Activated gamma-delta T cell treated with Interleukin-2 at 50 U/mL for 16 hours (primary cell): ENCODE data around the gene ABHD2.
"Not testable (repeated sequence)": the region's sequence is repeated elsewhere in the genome, so short reads cannot be mapped to it uniquely, and the experiment has no call there.

Experiments
- DNase-seq: peaks from one replicate; pipeline ENCODE4 v3.0.0-alpha.2; 2020

The ABHD2 gene

GRCh38 chr15:89075101-89075640 is 13.1 kb upstream of the ABHD2 start:
- DNase-seq: no peak

DNA sequence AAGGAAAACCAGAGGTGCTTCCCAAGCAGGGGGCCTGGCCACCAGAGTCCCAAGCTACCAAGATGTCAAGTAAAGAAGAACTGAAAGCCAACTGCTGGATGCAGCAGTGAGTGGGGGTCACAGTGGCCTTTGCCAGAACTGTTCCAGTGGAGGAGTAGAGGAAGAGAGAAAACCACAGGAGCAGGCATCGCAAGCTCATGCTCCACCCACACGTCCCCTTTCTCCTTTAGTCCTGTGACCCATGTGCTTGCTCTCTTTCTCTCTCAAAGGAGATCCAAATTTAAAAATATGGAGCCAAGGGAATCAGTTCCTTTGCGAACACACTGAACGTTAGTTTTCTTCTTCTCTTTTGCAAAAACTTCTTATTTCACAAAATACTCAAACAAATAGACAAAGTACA is 12.4 kb upstream of the ABHD2 start:
- no peak for DNase-seq

GRCh38 chr15:89077750-89078149 is 10.5 kb upstream of the ABHD2 start:
- DNase-seq: no peak

DNA sequence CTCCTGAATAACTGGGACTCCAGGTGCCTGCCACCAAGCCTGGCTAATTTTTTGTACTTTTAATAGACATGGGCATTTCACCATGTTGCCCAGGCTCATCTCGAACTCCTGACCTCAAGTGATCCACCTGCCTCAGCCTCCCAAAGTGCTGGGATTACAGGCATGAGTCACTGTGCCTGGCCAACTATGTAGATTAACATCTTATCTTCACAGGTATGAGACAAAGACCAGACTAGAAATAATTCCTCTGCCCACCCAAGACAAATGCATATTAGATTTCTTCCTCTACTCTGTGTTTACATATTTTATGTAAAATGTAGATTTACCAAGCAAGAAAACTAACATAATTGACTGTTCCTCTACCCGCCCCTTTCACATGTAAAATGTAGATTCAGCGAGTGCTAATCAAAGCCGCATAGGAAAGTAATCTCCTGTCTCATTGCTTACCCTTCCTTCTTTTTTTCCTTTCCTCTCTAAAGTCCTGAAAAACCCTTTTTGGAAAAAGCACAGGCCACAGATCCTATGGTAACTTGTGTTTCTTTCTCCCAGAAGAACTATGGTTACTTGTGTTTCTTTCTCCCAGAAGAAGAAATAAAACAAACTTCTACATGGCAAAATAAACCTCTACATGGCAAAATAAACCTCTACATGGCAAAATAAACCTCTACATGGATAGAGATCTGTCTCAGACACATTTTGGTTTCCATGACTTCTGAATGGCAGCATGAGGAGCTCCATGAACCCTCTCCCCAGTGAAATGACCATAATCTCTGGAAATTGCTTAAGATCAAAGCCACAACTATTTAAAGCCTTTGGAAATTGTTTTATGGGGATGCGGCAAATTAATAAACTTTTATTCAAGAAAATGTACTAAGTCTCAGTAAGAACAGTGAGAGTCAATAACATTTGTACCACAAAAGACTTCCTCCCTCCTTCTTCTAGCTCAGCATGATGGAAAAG is 9.1 kb upstream of the ABHD2 start:
- no peak for DNase-seq

GRCh38 chr15:89081878-89082277 is 6.4 kb upstream of the ABHD2 start:
- no peak for DNase-seq

DNA sequence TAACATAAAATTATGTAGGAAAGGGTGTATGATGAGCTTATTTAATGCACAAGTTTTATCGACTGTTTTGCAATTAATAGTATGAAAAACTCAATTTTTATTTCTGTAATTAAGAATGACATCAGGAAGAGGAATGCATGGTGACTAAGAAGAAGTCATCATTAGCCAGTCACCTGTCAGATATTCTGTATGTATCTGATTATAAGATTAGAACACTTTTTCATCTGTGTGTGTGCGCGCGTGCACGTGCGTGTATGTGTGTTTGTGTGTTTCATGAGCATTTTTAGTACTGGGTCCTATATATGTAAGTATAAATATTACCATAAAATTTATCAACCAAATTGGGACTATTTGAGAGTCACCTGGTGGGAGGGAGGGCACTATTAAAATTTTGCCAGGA is 5.0 kb upstream of the ABHD2 start:
- no peak for DNase-seq

- DNase-seq: no peak
Observed at GRCh38 chr15:89085289-89085926, 2.8 kb upstream of the ABHD2 start.

DNA sequence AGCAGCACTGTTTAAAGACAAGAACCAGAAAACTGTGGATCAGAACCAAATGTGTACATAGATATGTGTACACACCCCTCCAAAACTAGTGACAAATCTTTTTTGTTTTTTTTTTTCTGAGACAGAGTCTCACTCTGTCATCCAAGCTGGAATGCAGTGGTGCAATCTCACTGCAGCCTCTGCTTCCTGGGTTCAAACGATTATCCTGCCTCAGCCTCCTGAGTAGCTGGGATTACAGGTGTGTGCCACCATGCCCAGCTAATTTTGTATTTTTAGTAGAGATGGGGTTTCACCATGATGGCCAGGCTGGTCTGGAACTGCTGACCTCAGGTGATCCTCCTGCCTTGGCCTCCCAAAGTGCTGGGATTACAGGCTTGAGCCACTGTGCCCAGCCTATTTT is 2.3 kb upstream of the ABHD2 start:
- DNase-seq: not testable (repeated sequence)

GRCh38 chr15:89086390-89086789 is 1.9 kb upstream of the ABHD2 start:
- not testable (repeated sequence) for DNase-seq

- no peak for DNase-seq
Observed at GRCh38 chr15:89087161-89087829, 961 bp upstream of the ABHD2 start.

DNA sequence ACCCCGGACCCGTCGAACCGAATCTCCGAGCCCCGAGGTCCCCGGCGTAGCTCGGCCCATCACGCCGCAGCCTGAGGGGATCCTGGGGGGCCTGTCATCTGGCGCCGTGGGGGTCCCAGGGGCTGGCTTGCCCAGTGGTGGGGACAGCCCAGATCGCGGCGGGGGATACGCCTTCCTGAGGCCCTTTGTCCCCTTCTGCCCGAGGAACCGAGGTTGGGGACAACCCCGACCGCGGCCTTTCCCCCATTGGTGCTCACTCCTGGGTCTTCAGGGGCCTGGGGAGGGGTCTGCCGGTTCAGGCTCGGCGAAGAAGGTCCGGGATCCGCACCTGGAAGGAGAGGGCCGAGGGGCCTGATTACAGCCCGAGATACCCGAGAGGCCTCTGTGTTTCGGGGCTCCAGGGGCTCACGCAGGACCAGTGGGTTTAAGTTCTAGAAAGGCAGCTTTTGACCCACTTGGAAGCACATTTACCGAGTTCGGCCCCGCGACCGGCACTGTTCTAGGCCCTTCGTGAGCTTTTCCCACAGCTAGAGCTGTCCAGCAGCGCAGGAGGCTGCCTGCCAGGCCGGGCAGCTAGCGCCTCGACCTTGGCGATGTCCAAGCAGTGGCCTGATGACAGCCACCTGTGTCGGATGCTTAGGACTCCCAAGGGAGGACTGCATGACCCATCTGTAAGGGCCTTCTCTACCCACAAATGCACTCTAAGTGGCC is 504 bp downstream of the ABHD2 start:
- peak; percentile 4 for DNase-seq

DNA sequence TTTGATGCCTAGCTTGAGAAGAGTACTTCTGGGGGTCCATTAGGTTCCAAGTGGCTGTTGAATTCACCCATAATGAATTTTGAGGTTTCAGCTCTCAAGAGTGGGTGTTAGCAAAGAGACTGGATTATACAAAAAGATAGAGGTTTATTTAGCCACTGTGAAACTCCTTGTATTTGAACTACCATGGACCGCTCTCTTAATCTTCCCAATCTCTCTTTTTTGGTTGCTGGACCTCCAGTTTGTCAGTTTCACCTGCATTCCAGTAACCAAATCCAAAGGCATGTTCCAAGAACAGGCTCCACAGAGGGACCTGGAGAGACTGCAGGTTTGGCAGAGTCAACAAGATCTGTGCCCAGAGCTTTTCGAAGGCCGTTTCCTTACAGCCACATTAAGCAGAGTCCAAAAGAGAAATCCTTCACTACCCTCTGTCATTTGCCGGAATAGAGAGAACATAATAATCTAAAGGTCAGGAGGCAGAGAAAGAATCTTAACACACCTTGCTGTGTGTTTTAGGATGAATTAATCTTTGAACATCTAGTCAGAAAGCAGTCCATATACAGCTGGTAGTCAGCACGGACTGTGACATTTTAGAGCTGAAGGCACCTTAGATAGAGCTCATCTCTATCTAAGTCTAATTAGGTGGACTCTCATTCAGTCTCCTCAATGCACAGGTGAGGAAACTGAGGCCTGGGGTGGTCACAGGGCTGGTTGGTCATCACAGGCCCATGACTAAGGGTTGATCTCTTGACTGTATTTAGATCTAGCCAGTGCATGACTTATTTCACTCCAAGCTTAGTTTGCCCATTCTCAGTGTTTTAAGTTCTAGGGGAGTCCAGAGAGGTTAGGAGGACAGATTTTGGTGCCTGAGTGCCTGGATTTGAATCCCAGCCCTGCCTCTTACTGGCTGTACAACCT is 1.3 kb downstream of the ABHD2 start:
- DNase-seq: no peak

GRCh38 chr15:89090791-89091626 is 2.8 kb downstream of the ABHD2 start:
- DNase-seq: peak; percentile 24

DNA sequence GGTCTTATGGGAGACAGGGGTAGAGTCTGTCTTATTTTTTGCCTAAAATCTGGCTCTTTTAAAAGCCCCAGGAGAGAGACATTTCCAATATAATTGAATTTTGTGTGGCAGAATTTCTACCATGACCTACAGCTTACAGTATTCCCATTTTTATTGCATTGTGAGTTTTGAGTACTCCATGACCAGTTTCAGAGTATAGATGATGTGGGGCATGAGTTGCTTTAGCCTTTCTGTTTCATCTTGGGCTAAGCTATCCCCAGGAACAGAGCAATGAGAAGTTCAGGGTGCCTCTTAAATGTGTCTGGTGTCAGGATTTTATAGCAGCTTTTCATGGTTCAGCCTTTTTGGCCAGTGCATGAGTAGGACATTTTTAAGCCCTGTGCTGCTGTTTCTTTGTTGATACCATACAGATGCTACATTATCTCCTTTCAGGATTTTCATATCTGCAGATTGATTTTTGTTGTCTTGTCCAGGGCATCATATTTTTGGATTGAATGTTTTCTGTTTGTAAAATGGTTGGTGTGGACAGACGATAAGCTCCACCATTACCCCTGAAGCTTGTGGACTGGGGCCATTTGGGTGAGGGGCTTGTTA is 3.5 kb downstream of the ABHD2 start:
- DNase-seq: no peak

- DNase-seq: no peak
Observed at GRCh38 chr15:89093509-89093908, 5.3 kb downstream of the ABHD2 start.

DNA sequence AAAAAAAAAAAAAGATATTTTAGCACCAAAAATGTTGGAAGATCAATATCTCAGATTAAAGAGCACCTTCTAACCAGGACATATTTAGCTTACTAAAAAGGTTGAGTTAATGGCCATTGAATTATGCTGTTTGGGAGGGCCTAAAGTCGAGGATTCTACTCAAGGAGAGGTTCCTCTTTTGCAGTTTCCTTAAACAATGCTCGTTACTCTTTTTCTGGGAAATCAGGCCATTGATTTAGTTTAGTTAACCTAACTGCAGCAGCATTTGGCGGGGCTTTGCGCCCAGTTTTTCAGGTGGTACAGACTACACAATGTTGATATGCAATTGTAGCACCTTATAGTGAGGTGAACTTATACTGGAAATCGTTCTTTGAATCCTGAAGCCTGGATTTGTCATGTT is 6.8 kb downstream of the ABHD2 start:
- DNase-seq: no peak

DNA sequence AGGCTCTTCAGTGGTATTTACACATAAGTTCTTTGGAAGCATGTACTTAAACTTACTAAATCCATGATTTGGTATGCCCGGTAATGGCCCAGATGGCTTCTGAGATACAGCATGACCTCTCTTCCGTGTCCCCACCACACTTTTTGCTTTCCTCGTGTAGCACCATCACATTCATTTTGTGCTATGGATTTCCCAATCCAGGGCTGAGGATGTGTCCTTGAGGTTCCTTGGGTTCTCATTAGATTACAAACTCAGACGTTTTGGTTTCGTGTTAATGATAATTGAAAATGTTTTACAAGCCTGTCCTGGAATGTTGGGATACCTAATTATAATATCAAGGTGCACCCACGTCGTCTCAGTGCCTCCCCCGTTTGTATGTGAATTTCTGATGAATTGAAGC is 7.3 kb downstream of the ABHD2 start:
- no peak for DNase-seq

DNA sequence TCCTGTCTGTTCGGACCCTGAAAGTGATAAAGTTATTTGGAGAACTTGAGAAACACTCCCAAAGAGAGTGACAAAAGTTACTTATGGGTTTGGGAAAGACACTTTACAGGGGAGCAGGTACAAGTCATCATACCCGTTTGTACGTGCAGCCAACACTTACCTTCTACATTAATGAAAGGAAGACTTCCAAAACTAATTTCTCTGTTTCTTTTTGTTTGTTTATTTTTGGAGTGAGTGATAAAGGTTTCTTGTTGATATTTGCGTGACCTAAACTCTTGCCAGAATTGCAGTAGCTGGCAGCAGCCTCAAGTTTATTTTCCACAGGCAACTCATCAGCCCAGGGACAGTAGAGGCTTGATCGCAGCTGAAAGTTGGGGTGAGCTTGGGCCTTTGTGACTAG is 8.4 kb downstream of the ABHD2 start:
- no peak for DNase-seq

- DNase-seq: no peak
Observed at GRCh38 chr15:89097313-89097712, 9.1 kb downstream of the ABHD2 start.

- no peak for DNase-seq
Observed at GRCh38 chr15:89098281-89098680, 10.0 kb downstream of the ABHD2 start.
